HG02798 (cell line): ENCODE measurements around the gene EBF4.
"Not testable (repeated sequence)": the region's sequence is repeated elsewhere in the genome, so short reads cannot be mapped to it uniquely, and the experiment has no call there.

Experiments
- ATAC-seq: cut with Tn5 transposase; IDR thresholded peaks from one replicate; pipeline ENCODE4 v1.9.1; 2021; ENCODE audit warnings: mild to moderate bottlenecking; ENCODE audit not compliant: unreplicated experiment, poor library complexity

Gene EBF4

DNA sequence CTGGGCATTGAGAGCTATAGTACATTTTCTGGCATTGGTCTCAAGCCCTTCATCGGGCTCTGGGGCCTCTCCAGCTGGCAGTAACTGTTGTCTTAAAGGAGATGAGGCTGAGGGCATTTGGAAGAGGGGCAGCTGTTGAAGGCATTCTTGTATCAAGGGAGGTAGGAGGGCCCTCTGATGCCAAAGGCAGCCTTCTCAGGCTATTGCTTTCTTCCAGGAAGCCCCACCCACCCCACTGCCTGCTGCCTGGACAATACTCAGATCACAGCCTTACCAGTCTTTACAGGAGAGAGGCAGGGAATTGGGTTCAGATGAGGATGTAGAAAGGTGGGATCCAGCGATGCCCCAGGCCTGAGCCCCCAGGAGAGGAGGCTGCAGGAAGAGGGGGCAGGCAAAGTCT lies 61.8 kb downstream of the EBF4 start:
- ATAC-seq: no peak

DNA sequence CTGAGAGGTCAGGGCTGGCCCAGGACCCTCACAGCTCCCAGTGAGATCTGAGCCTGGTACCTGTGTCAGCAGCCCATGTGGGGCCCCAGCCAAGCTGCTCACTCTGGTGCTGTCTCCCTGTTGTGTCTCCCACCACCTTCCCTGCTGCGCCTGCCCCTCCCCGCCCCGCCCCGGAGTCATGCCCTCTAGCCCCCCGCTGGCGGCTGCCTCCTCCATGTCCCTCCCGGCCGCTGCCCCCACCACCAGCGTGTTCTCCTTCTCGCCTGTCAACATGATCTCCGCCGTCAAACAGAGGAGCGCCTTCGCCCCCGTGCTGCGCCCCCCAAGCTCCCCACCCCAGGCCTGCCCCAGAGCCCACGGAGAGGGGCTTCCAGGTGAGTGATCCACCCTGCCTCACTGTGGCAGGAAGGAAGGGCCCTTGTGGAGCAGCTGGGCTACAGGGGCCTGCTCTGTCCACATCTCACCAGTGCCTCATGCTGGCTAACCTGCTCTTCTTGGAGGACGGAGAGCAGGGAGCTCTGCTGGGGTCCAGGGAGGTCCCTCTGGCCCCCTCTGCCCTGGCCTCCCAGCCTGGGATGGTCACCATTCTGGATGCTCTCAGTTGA lies 63.0 kb downstream of the EBF4 start:
- ATAC-seq: no peak

DNA sequence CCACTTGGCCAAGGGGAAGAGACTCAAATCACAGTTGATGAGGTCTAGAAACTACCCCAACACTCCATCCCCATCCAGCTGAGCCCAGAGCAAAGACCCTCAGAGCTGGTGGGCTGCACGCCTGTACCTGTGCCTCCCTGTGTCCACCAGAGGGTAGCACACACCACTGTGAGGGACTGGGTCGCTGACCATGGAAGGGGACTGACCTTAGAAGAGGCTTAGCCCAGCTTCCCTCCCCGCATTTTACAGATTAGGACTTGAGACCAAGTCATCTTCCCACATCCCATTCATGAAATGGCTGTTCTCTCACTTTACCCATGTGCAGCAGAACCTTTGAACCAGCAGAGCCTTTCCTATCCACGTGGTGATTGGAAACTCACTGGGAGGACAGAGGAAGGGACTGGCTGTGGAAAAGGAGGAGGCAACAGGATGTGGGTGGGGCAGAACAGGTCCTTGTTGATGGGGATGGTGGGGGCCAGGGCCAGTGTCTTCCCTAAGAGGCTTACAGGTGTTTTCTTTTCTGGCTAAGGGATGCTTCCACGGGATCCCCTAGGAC lies 63.6 kb downstream of the EBF4 start:
- ATAC-seq: no peak

DNA sequence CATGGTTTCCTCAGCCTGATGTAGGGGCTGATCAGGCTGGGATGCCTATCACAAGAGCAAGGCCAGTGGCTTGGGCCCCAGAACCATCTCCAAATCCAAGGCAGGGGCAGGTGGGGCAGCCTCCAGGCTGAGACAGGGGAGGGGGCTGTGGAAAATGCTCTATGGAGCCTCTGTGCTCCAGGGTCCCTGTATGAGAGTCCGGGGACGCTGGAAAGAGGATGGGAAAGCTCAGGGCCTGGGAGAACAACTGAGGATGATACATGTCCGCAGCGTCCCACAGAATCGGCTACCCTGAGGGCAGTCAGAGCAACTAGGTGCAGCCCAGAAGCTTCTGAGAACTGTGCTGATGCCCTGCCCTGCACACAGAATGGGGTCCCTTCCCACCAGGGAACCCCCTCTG lies 64.4 kb downstream of the EBF4 start:
- no peak for ATAC-seq

DNA sequence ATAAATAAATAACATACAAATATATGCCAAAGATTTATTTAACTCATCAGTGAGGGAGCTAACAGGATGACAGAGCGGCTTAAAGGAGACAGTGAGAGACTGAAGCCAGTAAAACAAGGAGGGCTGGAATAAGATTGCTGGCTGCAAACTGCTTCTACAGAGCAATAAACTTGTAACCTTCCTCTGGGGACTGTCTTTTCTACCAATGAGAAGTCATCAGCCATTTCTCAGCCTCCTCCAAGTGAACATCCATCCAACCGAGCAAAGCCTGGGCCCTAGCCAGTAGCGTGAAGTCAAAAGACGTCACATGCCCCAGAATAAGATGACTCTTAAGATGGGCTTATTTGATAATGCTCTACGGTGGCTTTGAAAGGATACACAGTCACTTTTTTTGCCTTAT lies 65.4 kb downstream of the EBF4 start:
- no peak for ATAC-seq

DNA sequence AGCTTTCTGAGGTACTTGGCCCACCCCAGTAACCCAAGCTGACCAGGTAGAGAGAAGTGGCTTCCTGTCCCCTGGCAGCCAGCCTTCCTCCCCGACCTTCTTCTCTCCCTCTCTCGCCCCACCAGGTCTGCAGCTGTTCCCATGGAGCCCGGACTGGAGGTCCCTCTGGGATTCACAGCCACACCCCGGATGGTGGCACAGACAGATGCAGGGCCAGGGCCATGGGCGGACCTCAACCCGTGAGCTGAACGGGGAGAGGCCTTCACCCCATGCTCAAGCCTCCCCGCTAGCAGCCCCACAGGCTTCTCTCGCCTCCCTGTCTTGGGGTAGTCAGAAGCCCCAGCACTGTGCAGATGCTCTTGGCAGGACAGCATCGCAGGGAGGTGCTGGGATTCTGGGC lies 66.6 kb downstream of the EBF4 start:
- ATAC-seq: no peak

DNA sequence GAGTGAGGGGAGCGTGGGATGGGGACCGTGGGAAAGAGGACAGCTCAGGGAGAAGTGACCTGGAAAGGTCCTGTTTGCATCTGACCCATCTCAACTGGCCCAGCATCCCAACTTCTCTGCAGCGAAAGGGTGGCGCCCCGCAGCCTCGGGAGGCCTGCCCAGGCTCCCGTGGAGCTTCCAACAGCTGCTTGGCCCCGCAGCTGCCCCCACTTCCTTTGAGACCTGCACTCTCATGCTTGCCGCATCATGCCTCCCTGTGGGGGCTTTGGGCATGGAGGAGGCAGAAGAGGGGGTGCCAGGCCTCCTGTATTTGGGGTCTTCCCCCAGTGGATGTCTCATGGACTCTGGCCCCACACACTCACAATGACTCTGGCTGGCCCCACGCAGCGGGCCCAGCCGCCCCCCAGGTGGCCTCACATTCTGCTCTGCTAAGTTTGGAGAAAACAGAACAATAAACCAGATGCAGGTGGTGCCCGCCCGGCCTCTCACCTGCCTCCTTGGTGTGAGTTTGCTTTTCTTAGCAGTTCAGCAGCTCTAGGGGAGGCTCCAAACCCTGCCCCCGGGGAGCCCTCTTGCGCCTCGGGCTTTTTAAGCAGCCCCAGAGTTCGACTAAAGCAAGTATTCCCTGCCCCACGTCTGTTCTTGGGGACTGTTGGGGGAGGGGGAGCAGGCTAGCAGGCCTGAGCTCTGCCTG lies 67.2 kb downstream of the EBF4 start:
- ATAC-seq: no peak

DNA sequence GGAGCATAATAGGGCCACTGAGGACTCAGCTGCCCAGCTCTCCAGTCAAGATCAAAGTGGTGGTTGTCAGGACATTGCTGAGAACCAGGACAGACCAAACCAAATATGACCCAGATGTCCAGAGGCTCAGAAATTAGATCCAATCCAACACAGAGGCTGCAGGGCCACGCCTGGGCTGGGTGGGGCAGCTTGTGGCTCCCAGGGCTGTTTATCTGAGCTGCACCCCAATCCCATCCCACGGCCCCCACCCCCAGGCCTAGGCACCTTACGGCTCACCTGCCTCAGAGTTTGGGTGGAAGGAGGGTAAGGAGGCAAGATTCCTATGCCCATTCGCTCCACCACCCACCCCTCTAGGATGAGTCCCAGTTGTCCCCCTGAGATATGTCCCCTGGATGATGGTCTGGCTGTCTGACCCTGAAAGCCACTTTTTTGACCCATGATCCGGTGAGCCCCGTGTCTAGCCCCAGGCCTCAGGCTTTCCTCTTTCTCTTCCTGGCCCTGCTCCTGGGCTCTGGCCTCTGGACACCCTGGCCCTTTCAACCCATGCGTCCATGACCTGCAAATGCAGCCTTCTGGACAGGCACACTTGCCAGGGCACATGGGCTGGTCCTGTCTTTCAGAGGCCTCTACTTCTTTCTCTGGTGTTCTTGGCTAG lies 67.8 kb downstream of the EBF4 start:
- ATAC-seq: no peak

DNA sequence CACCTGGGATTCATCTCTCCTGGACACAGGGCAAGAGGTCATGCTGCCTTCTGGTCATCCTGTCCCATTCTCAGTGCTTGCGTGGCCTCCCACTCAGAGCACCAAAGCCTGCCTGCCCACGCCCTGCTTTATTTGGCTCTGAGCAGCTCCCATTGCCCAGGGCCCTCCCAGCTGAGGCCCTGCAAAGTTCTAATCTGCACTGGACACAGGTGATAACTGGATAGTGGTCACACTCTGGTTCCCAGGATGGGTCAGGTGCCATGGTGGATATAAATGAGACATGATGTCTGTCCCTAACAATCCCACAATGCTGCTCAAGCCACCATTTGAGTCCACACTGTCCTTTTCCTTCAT lies 68.3 kb downstream of the EBF4 start:
- no peak for ATAC-seq

DNA sequence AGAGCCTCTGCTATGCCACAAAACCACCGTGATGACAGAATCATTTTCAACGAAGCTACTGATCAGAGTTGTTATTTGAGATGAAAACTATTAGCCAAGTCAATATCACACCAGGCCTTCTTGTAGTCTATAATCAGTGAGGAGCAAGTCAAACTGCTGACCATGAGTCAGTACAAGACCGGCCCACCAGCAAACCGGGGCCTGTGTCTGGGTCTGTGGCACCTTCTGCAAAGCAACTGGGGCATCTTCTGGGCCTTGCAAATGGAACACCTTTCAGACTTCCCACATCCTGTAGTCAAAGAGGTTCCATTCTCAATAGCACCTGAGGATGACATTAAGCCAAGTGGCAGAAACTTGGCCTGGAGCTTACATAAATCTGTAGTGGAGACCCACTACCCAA lies 69.3 kb downstream of the EBF4 start:
- ATAC-seq: no peak

DNA sequence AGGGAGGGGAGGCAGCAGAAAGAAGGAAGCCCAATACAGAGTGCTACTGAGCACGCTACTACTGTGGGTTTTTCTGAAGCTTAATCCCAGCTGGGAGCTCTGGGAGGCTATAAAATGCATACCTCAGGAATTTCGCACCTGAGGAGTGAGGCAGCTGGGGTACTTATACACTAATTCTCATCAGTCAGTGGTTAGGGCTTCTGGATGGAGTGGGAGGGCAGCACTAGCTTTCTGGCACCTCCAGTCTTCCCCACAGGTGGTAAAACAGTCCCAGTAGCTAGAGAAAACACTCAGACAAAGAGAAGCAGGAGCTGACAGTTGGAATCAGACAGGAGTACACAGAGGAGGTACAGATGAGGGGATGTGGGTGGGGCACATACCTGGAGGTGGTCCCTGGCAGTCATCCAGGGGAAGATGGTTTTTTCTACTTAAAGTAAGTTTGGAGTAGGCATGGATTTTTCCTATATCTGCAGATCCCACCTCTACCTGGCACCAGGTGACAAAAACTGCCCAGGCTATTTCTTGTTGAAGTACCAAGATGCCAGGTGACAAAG lies 70.1 kb downstream of the EBF4 start:
- ATAC-seq: no peak

DNA sequence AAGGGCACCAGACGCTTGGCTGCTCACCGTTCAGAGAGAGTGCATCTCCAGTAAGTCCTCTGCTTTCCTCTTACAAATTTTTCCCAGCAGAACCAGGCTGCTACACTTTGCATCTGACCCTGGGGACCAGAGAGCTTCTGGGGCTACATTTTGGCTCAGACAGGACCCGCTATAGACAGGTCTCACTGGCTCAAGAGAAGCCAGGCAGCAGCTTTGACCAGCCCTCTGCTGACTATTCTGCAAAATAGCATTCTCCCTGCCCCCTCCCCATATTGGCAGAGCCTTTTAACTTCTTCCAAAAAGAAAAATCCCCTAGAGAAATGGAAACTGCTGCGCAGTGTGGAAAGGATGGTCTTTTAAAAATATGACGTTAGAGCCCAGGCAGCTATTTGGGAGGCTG lies 70.6 kb downstream of the EBF4 start:
- no peak for ATAC-seq

DNA sequence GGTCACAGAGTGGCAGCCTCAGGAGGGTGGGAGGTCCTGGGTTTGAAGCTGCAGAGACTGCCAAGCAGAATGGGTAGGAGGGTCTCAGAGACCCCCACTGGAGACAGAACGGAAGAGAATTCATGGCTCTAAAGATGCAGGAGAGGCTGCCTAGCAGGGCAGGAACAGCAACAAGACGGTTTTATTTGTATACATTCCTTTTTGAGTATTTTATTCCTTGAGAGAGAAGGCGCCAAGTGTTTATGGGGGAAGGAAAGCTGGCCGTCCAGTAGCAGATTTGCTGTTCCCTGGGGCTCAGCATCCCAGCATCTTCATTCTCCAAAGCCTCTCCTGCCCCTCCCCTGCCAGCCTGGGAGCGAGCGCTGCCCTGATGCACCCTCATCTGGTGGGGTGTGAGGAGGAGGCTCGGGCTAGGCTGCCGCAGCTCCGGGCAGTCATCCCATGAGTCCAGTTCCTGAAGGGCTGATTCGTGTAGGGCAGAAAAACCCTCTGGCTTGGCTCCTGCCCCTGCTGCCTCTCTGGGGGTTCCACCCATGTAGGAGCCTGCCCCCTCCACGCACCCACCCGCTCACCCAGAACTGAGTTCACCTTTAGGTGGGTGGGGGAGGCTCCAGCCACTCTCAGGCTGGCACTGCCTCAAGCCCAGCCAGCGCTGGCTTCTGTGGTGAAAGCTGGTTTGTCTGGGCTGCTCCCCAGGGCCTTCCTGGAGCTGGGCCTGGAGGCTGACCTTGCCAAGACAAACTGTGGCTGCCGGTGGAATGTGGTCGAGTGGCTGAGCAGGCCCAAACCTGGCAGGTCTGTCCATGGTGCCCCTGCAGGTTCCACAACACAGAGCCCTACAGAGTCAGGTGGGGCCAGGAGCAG lies 75.4 kb downstream of the EBF4 start:
- no peak for ATAC-seq

DNA sequence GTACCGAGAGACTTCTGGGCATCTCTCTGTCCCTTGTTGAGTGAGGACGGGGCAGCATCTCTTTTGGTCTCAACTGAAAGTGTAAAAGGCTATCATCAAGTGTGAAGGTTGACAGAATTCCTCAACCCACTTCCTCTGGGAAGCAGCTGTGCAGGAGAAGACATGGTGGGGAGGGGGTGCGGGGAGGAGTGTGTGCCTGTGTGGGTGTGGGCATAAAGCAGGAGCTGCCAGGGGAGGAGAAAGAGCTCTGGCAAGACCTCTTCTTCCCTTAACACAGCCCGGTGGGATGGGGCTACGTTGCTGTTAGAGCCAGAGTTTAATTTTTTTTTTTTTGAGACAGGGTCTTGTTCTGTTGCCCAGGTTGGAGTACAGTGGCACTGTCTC lies 76.0 kb downstream of the EBF4 start:
- no peak for ATAC-seq

DNA sequence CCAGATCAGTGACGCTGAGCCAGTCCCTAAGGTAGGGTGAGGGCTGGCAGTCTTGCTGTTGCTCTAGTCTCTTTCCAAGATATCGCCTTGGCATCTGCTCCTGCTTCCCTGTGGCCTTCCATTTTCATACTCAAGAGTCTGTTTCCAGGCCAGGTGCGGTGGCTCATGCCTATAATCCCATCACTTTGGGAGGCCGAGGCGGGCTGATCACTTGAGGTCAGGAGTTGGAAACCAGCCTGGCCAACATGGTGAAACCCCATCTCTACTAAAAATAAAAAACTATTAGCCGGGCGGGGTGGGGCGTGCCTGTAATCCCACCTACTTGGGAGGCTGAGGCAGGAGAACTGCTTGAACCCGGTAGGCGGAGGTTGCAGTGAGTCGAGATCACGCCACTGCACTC lies 77.5 kb downstream of the EBF4 start:
- ATAC-seq: not testable (repeated sequence)

DNA sequence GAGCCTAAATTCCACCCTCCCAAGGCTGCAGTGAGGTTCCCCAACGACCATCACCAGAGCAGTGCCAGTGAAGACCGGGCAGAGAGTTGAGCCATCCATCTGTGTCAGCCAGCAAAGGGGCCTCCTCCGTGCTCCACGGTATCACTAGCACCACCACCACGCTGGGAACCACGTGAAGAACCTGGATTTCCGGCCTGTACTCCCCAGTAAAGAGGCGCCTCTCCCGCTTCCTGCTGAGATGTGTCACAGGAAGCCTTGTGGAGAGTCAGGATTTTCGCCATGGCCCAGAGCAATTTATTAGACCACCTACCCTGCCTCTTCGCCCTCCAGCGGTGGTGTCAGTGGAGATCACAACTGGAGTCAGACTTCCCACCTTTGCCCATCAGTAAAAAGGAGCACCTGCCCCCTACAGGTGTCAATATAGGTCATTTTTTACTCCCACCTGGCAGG lies 79.1 kb downstream of the EBF4 start:
- no peak for ATAC-seq

DNA sequence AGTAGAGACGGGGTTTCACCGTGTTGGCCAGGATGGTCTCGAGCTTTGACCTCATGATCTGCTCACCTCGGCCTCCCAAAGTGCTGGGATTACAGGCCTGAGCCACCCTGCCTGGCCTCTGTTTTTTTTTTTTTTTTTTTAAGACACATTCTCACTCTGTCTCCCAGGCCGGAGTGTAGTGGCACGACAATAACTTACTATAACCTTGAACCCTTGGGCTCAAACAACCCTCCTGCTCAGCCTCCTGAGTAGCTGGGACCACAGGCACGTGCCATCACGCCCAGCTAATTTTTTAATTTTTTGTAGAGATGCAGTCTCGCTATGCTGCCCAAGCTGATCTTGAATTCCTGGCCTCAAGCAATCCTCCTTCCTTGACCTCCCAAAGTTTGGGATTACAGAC lies 81.2 kb downstream of the EBF4 start:
- ATAC-seq: no peak

DNA sequence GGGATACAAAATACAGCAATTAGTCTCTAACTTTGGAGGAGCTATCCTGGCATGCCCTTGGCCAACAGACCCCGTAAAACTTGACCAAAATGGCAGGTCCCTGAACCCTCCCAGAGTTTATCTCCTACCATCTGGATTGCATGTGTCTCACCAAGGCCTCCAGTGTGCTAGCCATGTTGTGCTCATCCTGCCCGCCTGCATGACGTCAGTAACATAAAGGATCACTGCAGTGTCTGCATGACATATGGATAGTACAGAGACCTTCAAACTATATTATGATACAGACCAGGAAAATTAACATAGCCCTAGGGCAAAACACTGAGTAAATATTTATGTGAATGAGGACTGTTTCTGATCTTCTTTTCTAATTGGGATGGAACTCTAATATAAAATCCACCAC lies 82.6 kb downstream of the EBF4 start:
- ATAC-seq: no peak

DNA sequence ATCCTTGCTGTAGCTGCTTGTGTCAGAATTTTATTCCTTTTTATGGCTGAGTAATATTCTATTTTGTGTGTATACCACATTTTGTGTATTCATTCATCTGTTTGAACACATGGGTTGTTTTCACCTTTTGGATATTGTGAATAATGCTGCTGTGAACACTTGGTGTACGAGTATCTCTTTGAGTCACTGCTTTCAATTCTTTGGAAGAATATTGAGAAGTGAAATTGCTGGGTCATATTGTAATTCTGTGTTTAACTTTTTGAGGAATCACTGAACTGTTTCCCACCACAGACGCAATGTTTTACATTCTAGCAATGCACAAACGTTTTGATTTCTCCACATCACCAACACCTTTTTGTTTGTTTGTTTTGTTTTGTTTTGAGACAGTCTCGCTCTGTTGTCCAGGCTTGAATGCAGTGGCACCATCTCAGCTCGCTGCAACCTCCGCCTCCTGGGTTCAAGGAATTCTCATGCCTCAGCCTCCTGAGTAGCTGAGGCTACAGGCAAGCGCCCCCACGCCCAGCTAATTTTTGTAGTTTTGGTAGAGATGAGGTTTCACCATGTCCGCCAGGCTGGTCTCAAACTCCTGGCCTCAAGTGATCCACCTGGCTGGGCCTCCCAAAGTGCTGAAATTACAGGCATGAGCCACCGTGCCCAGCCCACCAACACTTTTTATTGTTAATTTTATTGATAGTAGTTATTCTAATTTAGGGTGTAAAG lies 86.2 kb downstream of the EBF4 start:
- ATAC-seq: no peak

DNA sequence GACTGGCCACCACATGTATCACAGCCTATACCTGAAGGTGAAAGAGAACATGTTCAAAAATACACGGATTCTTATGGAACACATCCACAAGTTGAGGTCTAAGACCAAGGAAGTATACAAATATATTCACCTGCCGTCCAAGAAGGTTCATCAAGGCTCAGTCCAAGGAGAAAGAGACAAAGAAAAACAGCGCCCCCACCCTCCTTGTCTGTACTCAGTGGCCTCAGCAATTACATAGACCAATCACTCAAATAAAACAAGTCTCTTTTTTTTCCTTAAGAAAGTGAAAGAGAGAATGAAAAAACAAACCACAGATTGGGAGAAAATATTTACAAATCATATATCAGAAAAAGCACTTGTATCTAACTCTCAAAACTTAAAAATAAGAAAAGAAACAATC lies 88.4 kb downstream of the EBF4 start:
- no peak for ATAC-seq
